Measurements from ENCODE around the gene DOCK4. TPM values are rescaled to one million over a fixed set of nuclear protein-coding genes. Genes with fewer than 3 reads are reported as not detected.

Gene DOCK4
- total RNA-seq, 6 experiments from 2014 or later, result 9.4 to 29.9 (median 22.8) TPM

- Histone ChIP-seq H3K9me3 (no peaks in the 10 kb centered on the region), H3K27ac (no peak overlapping the region), H3K27me3 (no peaks in the 10 kb centered on the region), H3K36me3 (no peaks in the 10 kb centered on the region), H3K4me3 (no peak overlapping the region), H3K4me1 (peaks cover 0 to 30% (median 8%) of the 10 kb centered on the region in 4 donors)
- WGBS (ENCODE audit: insufficient coverage, low coverage, low lambda C conversion rate, missing lambda C conversion rate), result 97% methylated on average over 7 of the region's 7 CpGs
- intact Hi-C loops (cut with DNase I), result no loop called here
- DNase-seq (no peak), ATAC-seq (no peak)
- no peak for TF ChIP-seq POLR2A (IDR thresholded peaks at IDR 0.05)
- TF ChIP-seq CTCF (IDR thresholded peaks at IDR 0.05), result no peak
Measured at GRCh38 chr7:112021379-112022044, 184.7 kb downstream of the DOCK4 start.

GRCh38 chr7:112020800-112021199, 185.4 kb downstream of the DOCK4 start:
- H3K9me3 ChIP-seq, result no peaks in the 10 kb centered on the region
- peak overlapping the region in 1 of 3 donors; percentile 80 for H3K27ac ChIP-seq
- ATAC-seq (no peak), DNase-seq (no peak)
- TF ChIP-seq POLR2A (IDR thresholded peaks at IDR 0.05) (no peak), CTCF (IDR thresholded peaks at IDR 0.05) (no peak)
- intact Hi-C loops (cut with DNase I), result no loop called here
- no peaks in the 10 kb centered on the region for H3K36me3 ChIP-seq
- no peak overlapping the region for H3K4me3 ChIP-seq
- H3K4me1 ChIP-seq, result peaks cover 0 to 30% (median 8%) of the 10 kb centered on the region in 4 donors
- 73% methylated on average over 4 of the region's 4 CpGs for WGBS (ENCODE audit: insufficient coverage, low coverage, low lambda C conversion rate, missing lambda C conversion rate)
- H3K27me3 ChIP-seq, result no peaks in the 10 kb centered on the region

- TF ChIP-seq POLR2A (IDR thresholded peaks at IDR 0.05) (no peak), CTCF (IDR thresholded peaks at IDR 0.05) (no peak)
- intact Hi-C loops (cut with DNase I), result no loop called here
- WGBS (ENCODE audit: insufficient coverage, low coverage, low lambda C conversion rate, missing lambda C conversion rate), result 38% methylated on average over 1 of the region's 1 CpG
- Histone ChIP-seq H3K27ac (peak overlapping the region; percentile 17 to 80 (median 56)), H3K9me3 (no peaks in the 10 kb centered on the region), H3K36me3 (no peaks in the 10 kb centered on the region), H3K4me3 (peak overlapping the region in 1 of 3 donors; percentile 1), H3K4me1 (peaks cover 0 to 30% (median 8%) of the 10 kb centered on the region in 4 donors), H3K27me3 (no peaks in the 10 kb centered on the region)
- ATAC-seq (peak; percentile 84 to 92 (median 88)), DNase-seq (peak in 2 of 3 donors; percentile 58 to 65)
Measured at GRCh38 chr7:112019932-112020331, 186.3 kb downstream of the DOCK4 start.

GRCh38 chr7:112018305-112019030, 187.7 kb downstream of the DOCK4 start:
- TF ChIP-seq CTCF (IDR thresholded peaks at IDR 0.05) (no peak), POLR2A (IDR thresholded peaks at IDR 0.05) (no peak)
- H3K36me3 ChIP-seq, result no peaks in the 10 kb centered on the region
- H3K4me3 ChIP-seq, result no peak overlapping the region
- peak in 3 of 4 donors; percentile 45 to 56 (median 50) for ATAC-seq
- no peak for DNase-seq
- intact Hi-C loops (cut with DNase I), result no loop called here
- no peaks in the 10 kb centered on the region for H3K9me3 ChIP-seq
- H3K4me1 ChIP-seq, result peaks cover 0 to 35% (median 8%) of the 10 kb centered on the region in 4 donors
- H3K27me3 ChIP-seq, result no peaks in the 10 kb centered on the region
- peak overlapping the region; percentile 31 to 80 (median 56) for H3K27ac ChIP-seq
